NCI-H1694 treated with DMSO at 0.1 percent for 48 hours (cell line): ENCODE measurements around the gene SMG1.
"Not testable (repeated sequence)": the region's sequence is repeated elsewhere in the genome, so short reads cannot be mapped to it uniquely, and the experiment has no call there.

ENCODE experiments used
- DNase-seq: peaks from one replicate; lab custom pipeline; 2025; lab: John Stamatoyannopoulos, UW

SMG1 gene

GRCh38 chr16:18759598-18760520 is 166.3 kb downstream of the SMG1 start:
- DNase-seq: peak; percentile 12

GRCh38 chr16:18757960-18758660 is 168.1 kb downstream of the SMG1 start:
- DNase-seq: not testable (repeated sequence)

GRCh38 chr16:18756639-18757038 is 169.6 kb downstream of the SMG1 start:
- DNase-seq: not testable (repeated sequence)
